Large intestine (tissue), 3 donors: ENCODE results near the gene RINL. TPM values are rescaled to one million over a fixed set of nuclear protein-coding genes. Genes with fewer than 3 reads are reported as not detected.
"Not testable (repeated sequence)": the region's sequence is repeated elsewhere in the genome, so short reads cannot be mapped to it uniquely, and the experiment has no call there.

Experiments used
- DNase-seq, 2 donors: peaks; one replicate each; pipeline versions ENCODE4 v3.0.0 to v3.0.0-alpha.2; 2013
- H3K27ac ChIP-seq: one replicate; pipeline ENCODE4 v1.5.1; 2013; ENCODE audit warnings: low read length
- H3K27me3 ChIP-seq: 2 replicates; pipeline ENCODE4 v1.6.1; 2013; ENCODE audit warnings: low read length; ENCODE audit not compliant: control insufficient read depth, insufficient read depth
- H3K36me3 ChIP-seq: 2 replicates; pipeline ENCODE4 v1.6.1; 2013; ENCODE audit warnings: low read length; ENCODE audit not compliant: control insufficient read depth, insufficient read depth
- H3K4me1 ChIP-seq: one replicate; pipeline ENCODE4 v1.6.1; 2013; ENCODE audit warnings: low read length; ENCODE audit not compliant: control insufficient read depth, insufficient read depth
- H3K4me3 ChIP-seq: one replicate; pipeline ENCODE4 v1.5.1; 2013; ENCODE audit warnings: low read length
- H3K9me3 ChIP-seq: one replicate; pipeline ENCODE4 v1.6.1; 2013; ENCODE audit warnings: mild to moderate bottlenecking, low read depth, low read length, moderate library complexity; ENCODE audit not compliant: control insufficient read depth
- WGBS: methylation state at CpG from one replicate; pipeline ENCODE4 v1.1.5; 2013; ENCODE audit warnings: low lambda C conversion rate; ENCODE audit not compliant: insufficient coverage; 5-methylcytosine and 5-hydroxymethylcytosine counted together
- polyA plus RNA-seq: library from polyadenylated mRNA; unstranded; fragments of 120-200 nt; gene quantifications from one replicate; pipeline ENCODE4 v1.2.1, GENCODE V29; 2013

The RINL gene
- polyA plus RNA-seq, 1 donor, result 31.8 TPM

- no CpG with 5 or more reads among the region's 16 CpGs for WGBS
- DNase-seq, result peak; percentile 48 to 66
- Histone ChIP-seq H3K27ac (peak overlapping the region; percentile 80), H3K4me1 (peaks cover 34% of the 10 kb centered on the region), H3K36me3 (peaks cover 35% of the 10 kb centered on the region), H3K9me3 (no peaks in the 10 kb centered on the region), H3K4me3 (peak overlapping the region; percentile 82), H3K27me3 (no peaks in the 10 kb centered on the region)
These were observed 46.9 kb downstream of the RINL start for GRCh38 chr19:38831142-38831605.

- Histone ChIP-seq H3K9me3 (no peaks in the 10 kb centered on the region), H3K4me1 (peaks cover 38% of the 10 kb centered on the region), H3K36me3 (peaks cover 26% of the 10 kb centered on the region), H3K27ac (no peak overlapping the region), H3K4me3 (no peak overlapping the region), H3K27me3 (no peaks in the 10 kb centered on the region)
- WGBS, result 100% methylated on average over 1 of the region's 4 CpGs
- no peak for DNase-seq
These were observed 47.9 kb downstream of the RINL start for GRCh38 chr19:38830039-38830733.

GRCh38 chr19:38829203-38829602 lies 48.9 kb downstream of the RINL start:
- not testable (repeated sequence) for H3K4me3 ChIP-seq, H3K9me3 ChIP-seq, DNase-seq, H3K27ac ChIP-seq, H3K27me3 ChIP-seq
- H3K36me3 ChIP-seq, result peaks cover 25% of the 10 kb centered on the region
- no CpG with 5 or more reads among the region's 7 CpGs for WGBS
- peaks cover 44% of the 10 kb centered on the region for H3K4me1 ChIP-seq

GRCh38 chr19:38826856-38827551 lies 51.1 kb downstream of the RINL start:
- Histone ChIP-seq H3K36me3 (peaks cover 37% of the 10 kb centered on the region), H3K4me3 (no peak overlapping the region), H3K27me3 (no peaks in the 10 kb centered on the region), H3K4me1 (peaks cover 41% of the 10 kb centered on the region), H3K27ac (peak overlapping the region; percentile 82), H3K9me3 (no peaks in the 10 kb centered on the region)
- DNase-seq, result no peak
- 40% methylated on average over 1 of the region's 6 CpGs for WGBS

GRCh38 chr19:38825936-38826335 lies 52.1 kb downstream of the RINL start:
- H3K9me3 ChIP-seq, H3K4me3 ChIP-seq, H3K27me3 ChIP-seq: not testable (repeated sequence)
- H3K27ac ChIP-seq, result peak overlapping the region; percentile 82
- peak in 1 of 2 donors; percentile 63 for DNase-seq
- peaks cover 39% of the 10 kb centered on the region for H3K4me1 ChIP-seq
- peaks cover 37% of the 10 kb centered on the region for H3K36me3 ChIP-seq
- no CpG with 5 or more reads among the region's 7 CpGs for WGBS

- H3K36me3 ChIP-seq, result peaks cover 33% of the 10 kb centered on the region
- H3K9me3 ChIP-seq, DNase-seq, H3K4me3 ChIP-seq, H3K27me3 ChIP-seq: not testable (repeated sequence)
- peak overlapping the region; percentile 93 for H3K27ac ChIP-seq
- peaks cover 56% of the 10 kb centered on the region for H3K4me1 ChIP-seq
- no CpG with 5 or more reads among the region's 29 CpGs for WGBS
These were observed 56.7 kb downstream of the RINL start for GRCh38 chr19:38821230-38821825.

- peaks cover 64% of the 10 kb centered on the region for H3K4me1 ChIP-seq
- peak overlapping the region; percentile 93 for H3K27ac ChIP-seq
- peaks cover 43% of the 10 kb centered on the region for H3K36me3 ChIP-seq
- no peaks in the 10 kb centered on the region for H3K27me3 ChIP-seq
- peaks cover 8% of the 10 kb centered on the region for H3K9me3 ChIP-seq
- H3K4me3 ChIP-seq, result no peak overlapping the region
- peak; percentile 94 to 98 for DNase-seq
- WGBS, result no CpG with 5 or more reads among the region's 13 CpGs
These were observed 58.7 kb downstream of the RINL start for GRCh38 chr19:38819231-38819920.

Other genes with a start within 250 kb of the RINL start
- 747 TPM for gene ACTN4, start 230.6 kb downstream of the RINL start, polyA plus RNA-seq
- gene CAPN12, start 133.8 kb downstream of the RINL start, polyA plus RNA-seq, result 45.0 TPM
- 5.6 TPM for gene LGALS7, start 104.8 kb downstream of the RINL start, polyA plus RNA-seq
- gene LGALS7B, start 89.1 kb downstream of the RINL start, polyA plus RNA-seq, result 3.6 TPM
- 680 TPM for gene LGALS4, start 65.3 kb downstream of the RINL start, polyA plus RNA-seq
- gene ECH1, start 46.5 kb downstream of the RINL start, polyA plus RNA-seq, result 289 TPM
- gene HNRNPL, start 28.3 kb downstream of the RINL start, polyA plus RNA-seq, result 271 TPM
- gene SIRT2, start 21.3 kb upstream of the RINL start, polyA plus RNA-seq, result 60.9 TPM
- 15.0 TPM for gene NFKBIB, start 21.7 kb upstream of the RINL start, polyA plus RNA-seq
- gene CCER2, start 33.9 kb upstream of the RINL start, polyA plus RNA-seq, result 1.0 TPM
- 34.9 TPM for gene SARS2, start 52.5 kb upstream of the RINL start, polyA plus RNA-seq
- 23.5 TPM for gene MRPS12, start 52.7 kb upstream of the RINL start, polyA plus RNA-seq
- 88.6 TPM for gene FBXO17, start 97.5 kb upstream of the RINL start, polyA plus RNA-seq
- gene FBXO27, start 154.3 kb upstream of the RINL start, polyA plus RNA-seq, result 13.5 TPM
- gene ACP7, start 206.1 kb upstream of the RINL start, polyA plus RNA-seq, result 1.5 TPM
- gene PAK4, start 247.5 kb upstream of the RINL start, polyA plus RNA-seq, result 59.6 TPM